GM18951 (cell line): ENCODE results near the gene ANGPTL1.

Experiments used
- POLR2A ChIP-seq: IDR thresholded peaks from 4 replicates; pipeline ENCODE4 v1.6.1; 2011; ENCODE audit warnings: mild to moderate bottlenecking; ENCODE audit not compliant: insufficient read length, insufficient read depth; ENCODE audit errors: extremely low read depth
- in situ Hi-C: fragments of 300-500 bp; cut with MboI; formaldehyde crosslinking; loops from one replicate; pipeline ENCODE4 v1.12.0; 2022; ENCODE audit warnings: low sequenced_read_pairs, mixed read lengths, inconsistent platforms; ENCODE audit not compliant: unreplicated experiment

The ANGPTL1 gene

GRCh38 chr1:178847396-178847849 lies 23.5 kb downstream of the ANGPTL1 start:
- no peak for TF ChIP-seq POLR2A
- in situ Hi-C loops, result no loop called here

- TF ChIP-seq POLR2A, result no peak
- in situ Hi-C loops, result no loop called here
Measured at GRCh38 chr1:178846306-178846705, 24.6 kb downstream of the ANGPTL1 start.

DNA sequence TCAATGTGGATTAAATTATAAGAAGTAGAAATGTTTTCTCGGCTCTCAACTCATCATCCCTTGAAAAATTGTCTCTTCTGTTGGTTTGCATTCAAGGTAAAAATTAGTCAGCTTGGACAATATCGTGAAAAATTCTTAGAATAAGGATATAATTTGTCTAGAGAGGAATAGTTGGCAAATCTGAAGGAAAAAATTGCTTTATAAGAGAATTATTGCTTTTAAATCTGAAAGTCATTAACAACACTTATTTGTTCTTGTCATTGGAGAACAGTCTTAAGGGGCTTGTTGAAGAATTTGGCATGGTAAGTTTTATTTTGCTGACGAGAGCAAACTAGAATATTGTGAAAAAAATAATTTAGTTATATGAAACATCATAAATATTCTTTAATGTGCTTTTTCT lies 26.4 kb downstream of the ANGPTL1 start:
- no peak for TF ChIP-seq POLR2A
- in situ Hi-C loops, result no loop called here

DNA sequence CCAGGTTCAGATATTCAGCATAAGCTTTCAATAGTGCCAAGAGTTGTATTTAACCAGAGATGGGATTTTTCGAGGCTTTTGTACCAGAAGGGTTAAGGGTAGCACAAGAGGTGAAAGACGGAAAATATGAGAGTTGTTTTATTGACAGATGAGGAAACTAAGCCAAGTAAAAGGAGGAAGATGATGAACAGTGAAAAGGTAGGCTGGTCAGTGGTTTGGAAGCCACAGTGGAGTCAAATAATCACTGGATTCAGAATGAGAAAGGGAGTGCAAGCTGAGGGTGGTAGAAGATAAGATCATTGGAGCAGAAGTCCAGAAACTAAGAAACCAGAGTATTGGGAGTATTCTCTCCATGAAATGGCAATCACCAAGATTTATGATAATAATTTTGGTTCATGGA lies 45.7 kb downstream of the ANGPTL1 start:
- no peak for TF ChIP-seq POLR2A
- in situ Hi-C loops, result no loop called here

DNA sequence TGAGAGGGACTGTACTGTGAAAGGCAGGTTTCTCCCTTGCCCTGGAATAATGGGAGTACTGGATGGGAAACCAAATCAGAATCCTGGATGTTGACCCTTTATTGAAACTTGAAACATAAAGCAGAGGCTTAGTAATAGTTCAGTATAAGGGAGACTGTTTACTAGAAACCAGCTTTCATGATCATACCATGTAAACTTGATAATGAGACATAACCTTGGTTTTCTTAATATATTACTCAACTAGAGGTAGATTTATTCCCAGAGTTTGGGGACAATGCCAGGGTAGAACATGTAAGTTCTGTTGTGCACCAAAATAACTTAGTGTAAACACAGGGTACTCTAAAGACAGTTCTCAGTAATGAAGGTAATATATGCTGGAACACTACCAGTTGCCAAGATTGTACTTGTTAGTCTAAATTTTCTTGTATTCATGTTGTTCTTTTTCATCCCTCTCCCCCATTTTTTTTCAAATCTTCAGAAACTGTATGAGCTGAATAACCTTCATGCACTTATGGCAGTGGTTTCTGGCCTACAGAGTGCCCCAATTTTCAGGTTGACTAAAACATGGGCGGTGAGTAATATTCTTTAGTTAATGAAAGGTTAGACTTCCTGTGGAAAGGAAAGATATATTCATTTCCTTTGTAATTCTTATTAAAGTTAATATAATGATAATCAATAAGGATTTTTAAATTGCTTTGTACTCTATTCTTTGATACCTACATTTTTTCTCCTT lies 49.6 kb downstream of the ANGPTL1 start:
- no peak for TF ChIP-seq POLR2A
- in situ Hi-C loops, result no loop called here

DNA sequence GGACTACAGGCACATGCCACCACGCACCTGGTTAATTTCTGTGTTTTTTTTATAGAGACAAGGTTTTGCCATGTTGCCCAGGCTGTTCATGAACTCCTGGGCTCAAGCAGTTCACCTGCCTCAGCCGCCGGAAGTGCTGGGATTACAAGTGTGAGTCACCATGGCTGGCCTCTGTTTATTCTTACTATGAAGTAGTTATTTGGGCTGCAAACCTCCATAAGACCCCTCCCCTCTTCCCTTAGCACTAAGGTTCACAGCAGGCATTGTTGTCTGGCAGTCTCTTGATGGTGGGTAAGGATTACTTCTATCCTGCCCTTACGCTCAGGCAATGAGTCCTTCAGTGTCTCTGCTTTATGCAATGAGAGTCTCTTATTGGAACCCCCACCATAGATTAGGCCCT lies 51.8 kb downstream of the ANGPTL1 start:
- TF ChIP-seq POLR2A, result no peak
- in situ Hi-C loops, result no loop called here

- in situ Hi-C loops, result no loop called here
- no peak for TF ChIP-seq POLR2A
Measured at GRCh38 chr1:178818416-178818815, 52.5 kb downstream of the ANGPTL1 start.

GRCh38 chr1:178810585-178810984 lies 60.3 kb downstream of the ANGPTL1 start:
- in situ Hi-C loops, result no loop called here
- TF ChIP-seq POLR2A, result no peak

GRCh38 chr1:178808529-178808928 lies 62.3 kb downstream of the ANGPTL1 start:
- no peak for TF ChIP-seq POLR2A
- in situ Hi-C loops, result no loop called here

DNA sequence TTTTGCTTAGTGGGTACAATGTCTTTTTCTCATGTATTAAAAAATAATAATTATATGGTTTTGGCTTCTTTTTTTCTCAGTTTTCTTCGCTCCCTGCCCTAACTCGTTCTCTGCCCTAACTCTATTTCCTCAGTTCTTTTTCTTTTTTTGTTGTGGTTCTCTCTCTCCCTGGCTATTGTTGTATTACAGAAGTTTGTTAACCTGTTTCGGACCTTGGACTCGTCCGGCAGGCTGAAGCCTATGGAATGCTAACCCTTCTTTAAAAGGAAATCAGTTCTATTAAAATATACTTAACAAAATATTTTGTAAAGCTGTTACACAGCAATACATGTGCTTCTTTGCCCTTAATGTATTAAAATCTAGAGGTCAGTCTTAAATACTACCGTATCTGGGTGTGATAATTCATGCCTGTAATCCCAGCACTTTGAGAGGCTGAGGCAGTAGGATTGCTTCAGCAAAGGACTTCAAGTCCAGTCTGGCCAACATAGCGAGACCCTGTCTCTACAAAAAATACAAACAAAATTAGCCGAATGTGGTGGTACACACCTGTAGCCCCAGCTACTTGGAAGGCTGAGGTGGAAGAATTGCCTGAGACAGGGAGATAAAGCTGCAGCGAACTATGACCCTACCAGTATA lies 64.1 kb downstream of the ANGPTL1 start:
- TF ChIP-seq POLR2A, result no peak
- in situ Hi-C loops, result no loop called here

DNA sequence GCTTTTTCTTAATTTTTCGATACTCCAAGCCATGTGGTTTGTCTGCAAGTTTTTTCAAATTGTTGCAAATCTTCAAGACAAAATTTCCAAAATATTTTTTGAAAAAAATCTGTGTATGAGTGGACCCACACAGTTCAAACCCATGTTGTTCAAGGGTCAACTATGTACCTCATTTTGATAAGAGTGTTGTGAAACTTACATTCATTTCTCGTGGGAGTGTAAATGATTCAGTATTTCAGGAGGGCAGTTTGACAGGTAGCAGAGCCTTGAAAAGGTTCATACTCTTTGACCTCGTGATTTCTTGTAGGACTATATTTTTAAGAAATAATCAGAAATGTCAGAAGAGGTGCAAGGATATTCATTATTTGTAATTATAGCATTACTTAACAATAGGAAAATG lies 68.0 kb downstream of the ANGPTL1 start:
- TF ChIP-seq POLR2A, result no peak
- in situ Hi-C loops, result no loop called here
